ENCODE measurements around the gene ARHGEF11. TPM values are rescaled to one million over a fixed set of nuclear protein-coding genes. Genes with fewer than 3 reads are reported as not detected.

Gene ARHGEF11
- total RNA-seq, 1 experiment from 2014 or later, result 31.5 TPM

DNA sequence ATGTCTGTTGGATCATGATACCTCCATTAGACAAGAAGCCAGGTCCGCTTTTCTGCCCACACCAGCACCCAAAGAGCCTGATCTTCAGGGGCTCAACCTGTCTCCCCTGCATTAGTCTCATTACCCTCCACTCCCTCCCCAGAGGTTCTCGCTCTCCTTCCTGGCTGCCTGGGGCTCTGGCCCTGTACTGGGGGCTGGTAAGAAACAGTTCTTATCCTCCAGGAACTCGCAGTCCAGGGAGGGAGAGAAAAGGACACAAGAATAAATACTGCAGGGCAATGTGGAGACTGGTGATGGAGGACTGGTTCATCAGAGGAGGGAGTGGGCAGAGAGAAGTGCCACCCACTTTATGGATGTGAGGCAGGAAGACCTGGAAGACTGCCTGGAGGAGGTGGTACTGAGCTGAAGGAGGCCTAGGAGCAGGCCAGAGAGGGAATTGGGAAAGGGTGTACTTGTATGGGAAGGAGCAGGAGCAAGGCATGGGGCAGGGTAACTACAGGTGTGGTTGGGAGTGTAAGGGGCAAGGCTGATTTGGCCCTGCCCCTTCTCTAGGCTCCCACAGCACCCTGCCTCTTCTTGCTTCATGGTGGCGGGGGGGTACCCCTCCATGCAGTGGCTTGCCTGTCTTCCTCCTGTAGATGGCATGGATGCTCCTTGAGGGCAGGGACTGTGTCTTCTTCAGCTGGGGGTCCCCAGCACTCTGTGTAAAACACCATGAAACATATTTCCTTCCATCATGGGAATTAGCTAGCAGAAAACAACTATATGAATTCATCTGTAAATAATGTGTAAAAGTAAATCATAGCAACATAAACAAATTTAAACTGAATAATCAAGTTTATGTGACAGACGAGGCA is 120.2 kb downstream of the ARHGEF11 start:
- H3K27me3 ChIP-seq (ENCODE audit: insufficient read depth, low read depth), result 0 out of 2 replicates have a peak, but pooled peaks cover 4% of the 10 kb centered on the region
- peaks cover 31% of the 10 kb centered on the region for H3F3A ChIP-seq (ENCODE audit: insufficient read depth, low read depth)
- BruUV-seq (replicated peaks), result no TSS peak
- H3K79me2 ChIP-seq (ENCODE audit: low read depth), result no peaks in the 10 kb centered on the region
- intact Hi-C loops (cut with micrococcal nuclease; ENCODE audit: unreplicated experiment), result loop anchor here (2.0 to 10.0 kb wide), 4 partner anchors 33 to 301 kb away; no protein-coding TSS in a partner anchor
- TF ChIP-seq EZH2 (IDR thresholded peaks at IDR 0.05; ENCODE audit: low read depth), result no peak
- TF ChIP-seq, protein P1, sequence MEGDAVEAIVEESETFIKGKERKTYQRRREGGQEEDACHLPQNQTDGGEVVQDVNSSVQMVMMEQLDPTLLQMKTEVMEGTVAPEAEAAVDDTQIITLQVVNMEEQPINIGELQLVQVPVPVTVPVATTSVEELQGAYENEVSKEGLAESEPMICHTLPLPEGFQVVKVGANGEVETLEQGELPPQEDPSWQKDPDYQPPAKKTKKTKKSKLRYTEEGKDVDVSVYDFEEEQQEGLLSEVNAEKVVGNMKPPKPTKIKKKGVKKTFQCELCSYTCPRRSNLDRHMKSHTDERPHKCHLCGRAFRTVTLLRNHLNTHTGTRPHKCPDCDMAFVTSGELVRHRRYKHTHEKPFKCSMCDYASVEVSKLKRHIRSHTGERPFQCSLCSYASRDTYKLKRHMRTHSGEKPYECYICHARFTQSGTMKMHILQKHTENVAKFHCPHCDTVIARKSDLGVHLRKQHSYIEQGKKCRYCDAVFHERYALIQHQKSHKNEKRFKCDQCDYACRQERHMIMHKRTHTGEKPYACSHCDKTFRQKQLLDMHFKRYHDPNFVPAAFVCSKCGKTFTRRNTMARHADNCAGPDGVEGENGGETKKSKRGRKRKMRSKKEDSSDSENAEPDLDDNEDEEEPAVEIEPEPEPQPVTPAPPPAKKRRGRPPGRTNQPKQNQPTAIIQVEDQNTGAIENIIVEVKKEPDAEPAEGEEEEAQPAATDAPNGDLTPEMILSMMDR (conservative IDR thresholded peaks at IDR 0.05), result no peak
- no peak overlapping the region for H2AFZ ChIP-seq
- ChIA-PET CTCF (interaction anchor here (0.8 kb wide), 1 partner anchor 66 kb away, joined by 3 read pairs; no protein-coding TSS in a partner anchor), POLR2A (ENCODE audit: unreplicated experiment) (no interaction called here)
- peak overlapping the region; percentile 20; the same call in 1 of the 2 replicates for H3K4me2 ChIP-seq
- H3K27ac ChIP-seq, result no peak overlapping the region
- H3K9me2 ChIP-seq (ENCODE audit: insufficient read depth), result no peaks in the 10 kb centered on the region
- H4K20me1 ChIP-seq (ENCODE audit: insufficient read depth), result no peaks in the 10 kb centered on the region
- no peak for DNase-seq
- no peaks in the 10 kb centered on the region for H3K36me3 ChIP-seq (ENCODE audit: low read depth)
- no peaks in the 10 kb centered on the region for H3K9me3 ChIP-seq (ENCODE audit: insufficient read depth, low read depth)
- peaks cover 30% of the 10 kb centered on the region for H3K4me1 ChIP-seq (replicated peaks; ENCODE audit: insufficient read depth)
- no peak overlapping the region for H3K4me3 ChIP-seq

- no peak overlapping the region for H2AFZ ChIP-seq
- intact Hi-C loops (cut with micrococcal nuclease; ENCODE audit: unreplicated experiment), result loop anchor here (10.0 kb wide), 2 partner anchors 230 to 300 kb away; no protein-coding TSS in a partner anchor
- no peaks in the 10 kb centered on the region for H3K79me2 ChIP-seq (ENCODE audit: low read depth)
- no peak overlapping the region for H3K27ac ChIP-seq
- CTCF ChIA-PET, result no interaction called here
- H3F3A ChIP-seq (ENCODE audit: insufficient read depth, low read depth), result peaks cover 31% of the 10 kb centered on the region
- no peak for DNase-seq
- H3K4me2 ChIP-seq, result no peak overlapping the region
- peaks cover 31% of the 10 kb centered on the region for H3K4me1 ChIP-seq (replicated peaks; ENCODE audit: insufficient read depth)
- no peaks in the 10 kb centered on the region for H4K20me1 ChIP-seq (ENCODE audit: insufficient read depth)
- TF ChIP-seq EZH2 (IDR thresholded peaks at IDR 0.05; ENCODE audit: low read depth), result no peak
- TF ChIP-seq, protein P1 (conservative IDR thresholded peaks at IDR 0.05), result no peak
- H3K4me3 ChIP-seq, result no peak overlapping the region
- no TSS peak for BruUV-seq (replicated peaks)
- H3K9me2 ChIP-seq (ENCODE audit: insufficient read depth), result no peaks in the 10 kb centered on the region
- no peaks in the 10 kb centered on the region for H3K36me3 ChIP-seq (ENCODE audit: low read depth)
- no peaks in the 10 kb centered on the region for H3K9me3 ChIP-seq (ENCODE audit: insufficient read depth, low read depth)
- H3K27me3 ChIP-seq (ENCODE audit: insufficient read depth, low read depth), result 0 out of 2 replicates have a peak, but pooled peaks cover 4% of the 10 kb centered on the region
- POLR2A ChIA-PET (ENCODE audit: unreplicated experiment), result no interaction called here
Measured at GRCh38 chr1:156924478-156925153, 120.9 kb downstream of the ARHGEF11 start.

DNA sequence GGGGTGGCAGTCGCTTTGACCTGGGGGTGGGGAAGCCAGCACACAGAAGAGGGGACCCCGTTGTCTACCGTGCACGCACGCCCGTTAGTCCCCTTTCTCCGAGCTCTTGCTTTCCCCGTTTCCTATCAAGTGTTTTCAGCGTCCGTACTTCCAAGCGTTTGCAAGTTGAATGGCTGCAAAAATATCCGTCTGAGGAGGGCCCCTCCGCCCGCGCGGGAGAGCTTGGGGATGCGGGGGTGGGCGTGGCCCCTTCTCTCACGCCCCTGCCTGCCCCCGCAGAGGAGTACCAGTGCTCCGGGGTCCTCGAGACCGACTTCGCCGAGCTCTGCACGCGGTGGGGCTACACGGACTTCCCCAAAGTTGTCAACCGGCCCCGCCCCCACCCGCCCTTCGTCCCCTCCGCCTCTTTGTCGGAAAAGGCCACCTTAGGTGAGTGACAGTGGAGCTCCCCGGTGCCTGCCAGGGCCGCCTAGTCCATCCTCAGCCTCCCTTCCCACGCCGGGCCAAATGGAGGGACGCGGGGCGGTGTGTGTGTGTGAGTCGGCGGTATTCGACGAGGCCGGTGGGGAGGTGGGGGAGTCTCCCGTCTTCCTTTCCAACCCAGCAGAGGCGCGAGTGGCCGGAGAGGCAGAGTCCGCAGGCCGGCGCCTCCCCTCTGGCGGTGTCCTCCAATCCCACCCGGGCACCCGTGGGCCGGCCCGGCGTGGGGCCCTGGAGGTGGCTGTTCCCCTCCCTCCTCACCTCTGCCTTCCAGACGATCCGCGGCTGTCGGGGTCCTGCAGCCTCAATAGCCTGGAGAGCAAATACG is 121.7 kb downstream of the ARHGEF11 start:
- no peaks in the 10 kb centered on the region for H3K36me3 ChIP-seq (ENCODE audit: low read depth)
- no peaks in the 10 kb centered on the region for H3K9me3 ChIP-seq (ENCODE audit: insufficient read depth, low read depth)
- no peak for DNase-seq
- no peak overlapping the region for H3K4me3 ChIP-seq
- ChIA-PET POLR2A (ENCODE audit: unreplicated experiment) (interaction anchor here (0.7 kb wide), 1 partner anchor 156 kb away, joined by 3 read pairs; the partner anchor contains the start of gene PRCC), CTCF (no interaction called here)
- H3K4me1 ChIP-seq (replicated peaks; ENCODE audit: insufficient read depth), result peaks cover 38% of the 10 kb centered on the region
- H3K9me2 ChIP-seq (ENCODE audit: insufficient read depth), result no peaks in the 10 kb centered on the region
- peaks cover 37% of the 10 kb centered on the region for H3F3A ChIP-seq (ENCODE audit: insufficient read depth, low read depth)
- H2AFZ ChIP-seq, result no peak overlapping the region
- H3K27me3 ChIP-seq (ENCODE audit: insufficient read depth, low read depth), result 0 out of 2 replicates have a peak, but pooled peaks cover 4% of the 10 kb centered on the region
- H3K4me2 ChIP-seq, result no peak overlapping the region
- intact Hi-C loops (cut with micrococcal nuclease; ENCODE audit: unreplicated experiment), result loop anchor here (10.0 kb wide), 2 partner anchors 231 to 299 kb away; no protein-coding TSS in a partner anchor
- no TSS peak for BruUV-seq (replicated peaks)
- no peaks in the 10 kb centered on the region for H4K20me1 ChIP-seq (ENCODE audit: insufficient read depth)
- H3K27ac ChIP-seq, result no peak overlapping the region
- H3K79me2 ChIP-seq (ENCODE audit: low read depth), result no peaks in the 10 kb centered on the region
- no peak for TF ChIP-seq EZH2 (IDR thresholded peaks at IDR 0.05; ENCODE audit: low read depth)
- TF ChIP-seq, protein P1 (conservative IDR thresholded peaks at IDR 0.05), result no peak
